ENCODE results near the gene ST7.
A peak's percentile ranks its signal among the peaks of the same experiment; 100 is the strongest.
"Not testable (repeated sequence)": the region's sequence is repeated elsewhere in the genome, so short reads cannot be mapped to it uniquely, and the experiment has no call there.

The ST7 gene

GRCh38 chr7:116934580-116934979 lies 18.7 kb upstream of the ST7 start:
- DNase-seq (ENCODE audit: low read depth in 1 of 2, low spot score in 1 of 2) = no peak
- TF ChIP-seq JUND (IDR thresholded peaks at IDR 0.05; ENCODE audit: low read depth) = no peak
- in situ Hi-C loops (cut with HindIII; ENCODE audit: low pct_unique_long_range_greater_than_20kb, low sequenced_read_pairs) = no loop called here

GRCh38 chr7:116936844-116937243 lies 16.5 kb upstream of the ST7 start:
- in situ Hi-C loops (cut with HindIII; ENCODE audit: low pct_unique_long_range_greater_than_20kb, low sequenced_read_pairs); DNase-seq (ENCODE audit: low read depth in 1 of 2, low spot score in 1 of 2): not testable (repeated sequence)

GRCh38 chr7:116938678-116939077 lies 14.6 kb upstream of the ST7 start:
- no peak for TF ChIP-seq JUND (IDR thresholded peaks at IDR 0.05; ENCODE audit: low read depth)
- DNase-seq (ENCODE audit: low read depth in 1 of 2, low spot score in 1 of 2) = no peak
- in situ Hi-C loops (cut with HindIII; ENCODE audit: low pct_unique_long_range_greater_than_20kb, low sequenced_read_pairs) = no loop called here

- in situ Hi-C loops (cut with HindIII; ENCODE audit: low pct_unique_long_range_greater_than_20kb, low sequenced_read_pairs) = no loop called here
- TF ChIP-seq JUND (IDR thresholded peaks at IDR 0.05; ENCODE audit: low read depth) = no peak
- no peak for DNase-seq (ENCODE audit: low read depth in 1 of 2, low spot score in 1 of 2)
Measured at GRCh38 chr7:116940689-116941370, 12.5 kb upstream of the ST7 start.

GRCh38 chr7:116942504-116942903 lies 10.8 kb upstream of the ST7 start:
- no peak for DNase-seq (ENCODE audit: low read depth in 1 of 2, low spot score in 1 of 2)
- in situ Hi-C loops (cut with HindIII; ENCODE audit: low pct_unique_long_range_greater_than_20kb, low sequenced_read_pairs) = no loop called here
- no peak for TF ChIP-seq JUND (IDR thresholded peaks at IDR 0.05; ENCODE audit: low read depth)

- no peak for DNase-seq (ENCODE audit: low read depth in 1 of 2, low spot score in 1 of 2)
- in situ Hi-C loops (cut with HindIII; ENCODE audit: low pct_unique_long_range_greater_than_20kb, low sequenced_read_pairs) = no loop called here
- no peak for TF ChIP-seq JUND (IDR thresholded peaks at IDR 0.05; ENCODE audit: low read depth)
Measured at GRCh38 chr7:116948934-116949333, 4.4 kb upstream of the ST7 start.

GRCh38 chr7:116949941-116950801 lies 3.1 kb upstream of the ST7 start:
- in situ Hi-C loops (cut with HindIII; ENCODE audit: low pct_unique_long_range_greater_than_20kb, low sequenced_read_pairs) = no loop called here
- DNase-seq (ENCODE audit: low read depth in 1 of 2, low spot score in 1 of 2) = no peak
- TF ChIP-seq JUND (IDR thresholded peaks at IDR 0.05; ENCODE audit: low read depth) = no peak

- no peak for TF ChIP-seq JUND (IDR thresholded peaks at IDR 0.05; ENCODE audit: low read depth)
- in situ Hi-C loops (cut with HindIII; ENCODE audit: low pct_unique_long_range_greater_than_20kb, low sequenced_read_pairs) = no loop called here
- DNase-seq (ENCODE audit: low read depth in 1 of 2, low spot score in 1 of 2) = no peak
Measured at GRCh38 chr7:116950889-116951351, 2.4 kb upstream of the ST7 start.

- DNase-seq (ENCODE audit: low read depth in 1 of 2, low spot score in 1 of 2) = no peak
- no peak for TF ChIP-seq JUND (IDR thresholded peaks at IDR 0.05; ENCODE audit: low read depth)
- in situ Hi-C loops (cut with HindIII; ENCODE audit: low pct_unique_long_range_greater_than_20kb, low sequenced_read_pairs) = no loop called here
Measured at GRCh38 chr7:116951366-116952292, 1.7 kb upstream of the ST7 start.

GRCh38 chr7:116952635-116953371 lies 498 bp upstream of the ST7 start:
- no peak for TF ChIP-seq JUND (IDR thresholded peaks at IDR 0.05; ENCODE audit: low read depth)
- peak in 1 of 2 experiments; percentile 59 for DNase-seq (ENCODE audit: low read depth in 1 of 2, low spot score in 1 of 2)
- in situ Hi-C loops (cut with HindIII; ENCODE audit: low pct_unique_long_range_greater_than_20kb, low sequenced_read_pairs) = no loop called here

GRCh38 chr7:116953906-116954838 lies 871 bp downstream of the ST7 start:
- TF ChIP-seq JUND (IDR thresholded peaks at IDR 0.05; ENCODE audit: low read depth) = no peak
- DNase-seq (ENCODE audit: low read depth in 1 of 2, low spot score in 1 of 2) = peak; percentile 13 to 82
- in situ Hi-C loops (cut with HindIII; ENCODE audit: low pct_unique_long_range_greater_than_20kb, low sequenced_read_pairs) = no loop called here

Data from T47D (cell line).